Neural cell (in vitro differentiated cells): ENCODE data around the gene TCF20. TPM values are rescaled to one million over a fixed set of nuclear protein-coding genes. Genes with fewer than 3 reads are reported as not detected.

ENCODE experiments used
- H2AFZ ChIP-seq: fragments of 200-600, 300-800 bp; sonication (generic), shearing (Covaris generic); 2 replicates; pipeline ENCODE4 v1.6.0; 2014; ENCODE audit warnings: low read depth, mild to moderate bottlenecking, antibody characterized with exemption, low read length, moderate library complexity
- H3F3A ChIP-seq: fragments of 200-600 bp; shearing (Covaris generic); 2 replicates; pipeline ENCODE4 v1.6.1; 2016; ENCODE audit warnings: mild to moderate bottlenecking, moderate library complexity, mixed read lengths, antibody characterized with exemption, low read length; ENCODE audit not compliant: insufficient read depth, poor library complexity, severe bottlenecking
- H3K27ac ChIP-seq: fragments of 200-600, 300-800 bp; sonication (generic), shearing (Covaris generic); 2 replicates; pipeline ENCODE4 v1.5.1; 2014; ENCODE audit warnings: mild to moderate bottlenecking, low read length, moderate library complexity
- H3K27me3 ChIP-seq: fragments of 300-800, 200-600 bp; sonication (generic), shearing (Covaris generic); 2 replicates; pipeline ENCODE4 v1.6.0; 2014; ENCODE audit warnings: mild to moderate bottlenecking, low read depth, low read length, moderate library complexity; ENCODE audit not compliant: insufficient read depth
- H3K36me3 ChIP-seq: fragments of 300-800, 200-600 bp; sonication (generic), shearing (Covaris generic); 2 replicates; pipeline ENCODE4 v1.5.1; 2014; ENCODE audit warnings: mild to moderate bottlenecking, antibody characterized with exemption, low read length, moderate library complexity; ENCODE audit not compliant: insufficient read depth
- H3K4me2 ChIP-seq: fragments of 300-800, 200-600 bp; sonication (generic), shearing (Covaris generic); 2 replicates; pipeline ENCODE4 v1.6.0; 2014; ENCODE audit warnings: mild to moderate bottlenecking, low read length
- H3K4me3 ChIP-seq: fragments of 300-800, 200-600 bp; sonication (generic), shearing (Covaris generic); 2 replicates; pipeline ENCODE4 v1.5.1; 2014; ENCODE audit warnings: mild to moderate bottlenecking, low read length, moderate library complexity
- H3K79me2 ChIP-seq: fragments of 200-600 bp; shearing (Covaris generic); replicated peaks from 2 replicates; pipeline ENCODE4 v1.6.0; 2014; ENCODE audit warnings: mild to moderate bottlenecking, low read length, moderate library complexity; ENCODE audit not compliant: insufficient read depth
- H3K9ac ChIP-seq: fragments of 300-800, 200-600 bp; sonication (generic), shearing (Covaris generic); 2 replicates; pipeline ENCODE4 v1.6.1; 2016; ENCODE audit warnings: mild to moderate bottlenecking, low read length, mixed read lengths
- H3K9me2 ChIP-seq: fragments of 200-600 bp; shearing (Covaris generic); 2 replicates; pipeline ENCODE4 v1.6.1; 2016; ENCODE audit warnings: mild to moderate bottlenecking, low read length, mixed read lengths; ENCODE audit not compliant: insufficient read depth
- H3K9me3 ChIP-seq: fragments of 200-600, 300-800 bp; sonication (generic), shearing (Covaris generic); 2 replicates; pipeline ENCODE4 v1.6.1; 2016; ENCODE audit warnings: mild to moderate bottlenecking, mixed run types, low read length, moderate library complexity, mixed read lengths
- H4K20me1 ChIP-seq: fragments of 200-600 bp; shearing (Covaris generic); 2 replicates; pipeline ENCODE4 v1.6.1; 2016; ENCODE audit warnings: mild to moderate bottlenecking, mixed run types; ENCODE audit not compliant: insufficient read depth
- EP300 ChIP-seq: fragments of 450-650 bp; conservative IDR thresholded peaks from 2 replicates; pipeline ENCODE4 v1.6.1; 2014; ENCODE audit warnings: antibody characterized with exemption, mild to moderate bottlenecking, moderate library complexity; ENCODE audit not compliant: poor library complexity, severe bottlenecking
- EZH2 ChIP-seq: fragments of 200-600, 300-800 bp; shearing (Covaris generic), sonication (generic); IDR thresholded peaks from 2 replicates; pipeline ENCODE4 v1.6.1; 2014; ENCODE audit warnings: antibody characterized with exemption, low read length, borderline replicate concordance, mild to moderate bottlenecking; ENCODE audit not compliant: insufficient read depth, poor library complexity, severe bottlenecking
- MXI1 ChIP-seq: fragments of 450-650 bp; conservative IDR thresholded peaks from 2 replicates; pipeline ENCODE4 v1.6.1; 2014; ENCODE audit warnings: antibody characterized with exemption, mild to moderate bottlenecking; ENCODE audit not compliant: poor library complexity, severe bottlenecking
- POLR2AphosphoS5 ChIP-seq: IDR thresholded peaks from 2 replicates; pipeline ENCODE4 v1.6.1; 2012
- RAD21 ChIP-seq: fragments of 450-650 bp; conservative IDR thresholded peaks from 2 replicates; pipeline ENCODE4 v1.6.1; 2014; ENCODE audit warnings: antibody characterized with exemption, mild to moderate bottlenecking, moderate library complexity
- SMC3 ChIP-seq: fragments of 450-650 bp; conservative IDR thresholded peaks from 2 replicates; pipeline ENCODE4 v1.6.1; 2014; ENCODE audit warnings: antibody characterized with exemption, mild to moderate bottlenecking, moderate library complexity; ENCODE audit not compliant: poor library complexity
- TAF1 ChIP-seq: IDR thresholded peaks from 2 replicates; pipeline ENCODE4 v1.6.1; 2012; ENCODE audit warnings: low read depth
- polyA plus RNA-seq: library from polyadenylated mRNA; depleted of rRNA; stranded (reverse); fragments of >200 nt; gene quantifications from 2 replicates; pipeline ENCODE4 v1.2.3, GENCODE V29; 2014
- TF ChIP-seq, protein P1 (sequence below): IDR thresholded peaks from 2 replicates; pipeline ENCODE4 v1.6.1; 2012; ENCODE audit warnings: borderline replicate concordance
- TF ChIP-seq, protein P2 (sequence below): fragments of 450-650 bp; IDR thresholded peaks from 2 replicates; pipeline ENCODE4 v1.5.1; 2014; ENCODE audit warnings: antibody characterized with exemption, mild to moderate bottlenecking, moderate library complexity; ENCODE audit not compliant: poor library complexity, severe bottlenecking

TCF20 gene
- polyA plus RNA-seq, 1 donor from 2014 or later: 21.9 TPM

DNA sequence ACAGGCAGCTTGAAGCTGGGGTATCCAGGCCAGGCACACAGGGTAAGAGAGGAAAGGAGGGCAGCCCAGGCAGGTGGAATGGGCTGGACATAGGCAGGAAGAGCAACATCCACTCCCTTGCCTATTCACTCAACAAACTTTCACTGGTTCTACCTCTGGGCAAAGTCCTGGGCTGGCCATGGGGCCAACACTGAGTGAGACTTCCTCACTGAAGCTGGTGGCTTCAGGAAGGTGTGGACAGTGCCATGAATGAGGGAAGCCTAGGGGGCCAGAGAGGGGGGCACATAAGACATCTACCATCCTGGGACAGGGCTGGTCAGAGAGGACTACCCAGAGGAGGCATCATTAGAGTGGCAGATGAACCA is 44.9 kb upstream of the TCF20 start:
- Histone ChIP-seq H3K9me3 (no peaks in the 10 kb centered on the region), H3K27ac (no peak overlapping the region), H3K9ac (no peak overlapping the region), H3K4me3 (no peak overlapping the region), H3K27me3 (no peaks in the 10 kb centered on the region), H3K79me2 (peaks cover 22% of the 10 kb centered on the region), H3K36me3 (no peaks in the 10 kb centered on the region), H3K9me2 (no peaks in the 10 kb centered on the region), H4K20me1 (no peaks in the 10 kb centered on the region), H3F3A (no peaks in the 10 kb centered on the region), H3K4me2 (no peak overlapping the region), H2AFZ (no peak overlapping the region)
- TF ChIP-seq SMC3 (no peak), RAD21 (no peak), TAF1 (no peak), POLR2AphosphoS5 (no peak), EP300 (no peak), EZH2 (no peak), MXI1 (no peak)
- TF ChIP-seq, protein P1, sequence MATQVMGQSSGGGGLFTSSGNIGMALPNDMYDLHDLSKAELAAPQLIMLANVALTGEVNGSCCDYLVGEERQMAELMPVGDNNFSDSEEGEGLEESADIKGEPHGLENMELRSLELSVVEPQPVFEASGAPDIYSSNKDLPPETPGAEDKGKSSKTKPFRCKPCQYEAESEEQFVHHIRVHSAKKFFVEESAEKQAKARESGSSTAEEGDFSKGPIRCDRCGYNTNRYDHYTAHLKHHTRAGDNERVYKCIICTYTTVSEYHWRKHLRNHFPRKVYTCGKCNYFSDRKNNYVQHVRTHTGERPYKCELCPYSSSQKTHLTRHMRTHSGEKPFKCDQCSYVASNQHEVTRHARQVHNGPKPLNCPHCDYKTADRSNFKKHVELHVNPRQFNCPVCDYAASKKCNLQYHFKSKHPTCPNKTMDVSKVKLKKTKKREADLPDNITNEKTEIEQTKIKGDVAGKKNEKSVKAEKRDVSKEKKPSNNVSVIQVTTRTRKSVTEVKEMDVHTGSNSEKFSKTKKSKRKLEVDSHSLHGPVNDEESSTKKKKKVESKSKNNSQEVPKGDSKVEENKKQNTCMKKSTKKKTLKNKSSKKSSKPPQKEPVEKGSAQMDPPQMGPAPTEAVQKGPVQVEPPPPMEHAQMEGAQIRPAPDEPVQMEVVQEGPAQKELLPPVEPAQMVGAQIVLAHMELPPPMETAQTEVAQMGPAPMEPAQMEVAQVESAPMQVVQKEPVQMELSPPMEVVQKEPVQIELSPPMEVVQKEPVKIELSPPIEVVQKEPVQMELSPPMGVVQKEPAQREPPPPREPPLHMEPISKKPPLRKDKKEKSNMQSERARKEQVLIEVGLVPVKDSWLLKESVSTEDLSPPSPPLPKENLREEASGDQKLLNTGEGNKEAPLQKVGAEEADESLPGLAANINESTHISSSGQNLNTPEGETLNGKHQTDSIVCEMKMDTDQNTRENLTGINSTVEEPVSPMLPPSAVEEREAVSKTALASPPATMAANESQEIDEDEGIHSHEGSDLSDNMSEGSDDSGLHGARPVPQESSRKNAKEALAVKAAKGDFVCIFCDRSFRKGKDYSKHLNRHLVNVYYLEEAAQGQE: no peak
- TF ChIP-seq, protein P2, sequence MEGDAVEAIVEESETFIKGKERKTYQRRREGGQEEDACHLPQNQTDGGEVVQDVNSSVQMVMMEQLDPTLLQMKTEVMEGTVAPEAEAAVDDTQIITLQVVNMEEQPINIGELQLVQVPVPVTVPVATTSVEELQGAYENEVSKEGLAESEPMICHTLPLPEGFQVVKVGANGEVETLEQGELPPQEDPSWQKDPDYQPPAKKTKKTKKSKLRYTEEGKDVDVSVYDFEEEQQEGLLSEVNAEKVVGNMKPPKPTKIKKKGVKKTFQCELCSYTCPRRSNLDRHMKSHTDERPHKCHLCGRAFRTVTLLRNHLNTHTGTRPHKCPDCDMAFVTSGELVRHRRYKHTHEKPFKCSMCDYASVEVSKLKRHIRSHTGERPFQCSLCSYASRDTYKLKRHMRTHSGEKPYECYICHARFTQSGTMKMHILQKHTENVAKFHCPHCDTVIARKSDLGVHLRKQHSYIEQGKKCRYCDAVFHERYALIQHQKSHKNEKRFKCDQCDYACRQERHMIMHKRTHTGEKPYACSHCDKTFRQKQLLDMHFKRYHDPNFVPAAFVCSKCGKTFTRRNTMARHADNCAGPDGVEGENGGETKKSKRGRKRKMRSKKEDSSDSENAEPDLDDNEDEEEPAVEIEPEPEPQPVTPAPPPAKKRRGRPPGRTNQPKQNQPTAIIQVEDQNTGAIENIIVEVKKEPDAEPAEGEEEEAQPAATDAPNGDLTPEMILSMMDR: no peak

DNA sequence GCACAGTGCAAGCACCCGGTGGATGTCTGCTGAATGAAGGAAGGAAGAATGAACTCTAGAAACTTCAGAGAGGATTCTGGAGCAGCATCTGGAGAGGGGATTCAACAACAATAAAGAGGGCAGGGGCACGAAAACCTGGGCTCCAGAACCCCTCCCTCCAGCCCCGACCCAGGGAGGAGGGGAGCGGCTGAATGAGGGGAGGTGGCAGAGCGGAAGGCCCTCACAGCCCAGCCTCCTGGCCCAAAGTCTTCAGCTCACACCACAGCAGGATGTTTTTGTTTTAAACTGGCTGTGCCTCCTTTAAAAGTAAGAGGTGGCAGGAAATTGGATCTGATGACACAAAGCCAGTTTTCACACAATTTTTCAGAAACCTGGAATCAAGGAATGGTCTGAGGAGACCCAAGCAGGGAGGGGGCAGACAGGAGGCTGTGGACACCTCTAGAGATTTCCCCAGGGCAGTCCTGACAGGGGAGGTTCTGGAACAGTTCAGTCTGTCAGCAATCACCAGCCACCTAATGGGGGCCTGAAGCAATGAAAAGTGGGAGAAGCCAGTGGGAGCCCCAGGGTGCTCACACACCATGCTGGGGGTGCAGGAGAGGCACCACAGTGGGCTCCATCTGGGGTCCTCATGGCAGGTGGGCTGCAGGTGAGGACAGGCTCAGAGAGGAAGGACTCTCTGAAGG is 44.4 kb upstream of the TCF20 start:
- H3K9me3 ChIP-seq: no peaks in the 10 kb centered on the region
- TF ChIP-seq EP300 (no peak), TAF1 (no peak), MXI1 (no peak), RAD21 (no peak), EZH2 (no peak), SMC3 (no peak), POLR2AphosphoS5 (no peak)
- TF ChIP-seq, protein P2: no peak
- TF ChIP-seq, protein P1: no peak
- no peaks in the 10 kb centered on the region for H3K36me3 ChIP-seq
- no peak overlapping the region for H3K9ac ChIP-seq
- H3K27me3 ChIP-seq: no peaks in the 10 kb centered on the region
- peaks cover 22% of the 10 kb centered on the region for H3K79me2 ChIP-seq
- H3K27ac ChIP-seq: no peak overlapping the region
- no peak overlapping the region for H3K4me3 ChIP-seq
- no peaks in the 10 kb centered on the region for H4K20me1 ChIP-seq
- H3K4me2 ChIP-seq: no peak overlapping the region
- H3F3A ChIP-seq: no peaks in the 10 kb centered on the region
- H2AFZ ChIP-seq: no peak overlapping the region
- no peaks in the 10 kb centered on the region for H3K9me2 ChIP-seq
